ENCODE results near the gene ITGB3BP. TPM values are rescaled to one million over a fixed set of nuclear protein-coding genes. Genes with fewer than 3 reads are reported as not detected.

Gene ITGB3BP
- total RNA-seq, 4 donors from 2014 or later = 7.0 to 11.7 (median 8.9) TPM

- DNase-seq (ENCODE audit: low spot score in 2 of 2) = no peak
- H3K4me3 ChIP-seq (ENCODE audit: low read depth, poor library complexity, severe bottlenecking) = no peak overlapping the region
- intact Hi-C loops (cut with DNase I; ENCODE audit: low total_unique reads) = no loop called here
- TF ChIP-seq, protein P1, sequence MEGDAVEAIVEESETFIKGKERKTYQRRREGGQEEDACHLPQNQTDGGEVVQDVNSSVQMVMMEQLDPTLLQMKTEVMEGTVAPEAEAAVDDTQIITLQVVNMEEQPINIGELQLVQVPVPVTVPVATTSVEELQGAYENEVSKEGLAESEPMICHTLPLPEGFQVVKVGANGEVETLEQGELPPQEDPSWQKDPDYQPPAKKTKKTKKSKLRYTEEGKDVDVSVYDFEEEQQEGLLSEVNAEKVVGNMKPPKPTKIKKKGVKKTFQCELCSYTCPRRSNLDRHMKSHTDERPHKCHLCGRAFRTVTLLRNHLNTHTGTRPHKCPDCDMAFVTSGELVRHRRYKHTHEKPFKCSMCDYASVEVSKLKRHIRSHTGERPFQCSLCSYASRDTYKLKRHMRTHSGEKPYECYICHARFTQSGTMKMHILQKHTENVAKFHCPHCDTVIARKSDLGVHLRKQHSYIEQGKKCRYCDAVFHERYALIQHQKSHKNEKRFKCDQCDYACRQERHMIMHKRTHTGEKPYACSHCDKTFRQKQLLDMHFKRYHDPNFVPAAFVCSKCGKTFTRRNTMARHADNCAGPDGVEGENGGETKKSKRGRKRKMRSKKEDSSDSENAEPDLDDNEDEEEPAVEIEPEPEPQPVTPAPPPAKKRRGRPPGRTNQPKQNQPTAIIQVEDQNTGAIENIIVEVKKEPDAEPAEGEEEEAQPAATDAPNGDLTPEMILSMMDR (IDR thresholded peaks at IDR 0.05) = no peak
- TF ChIP-seq POLR2A (IDR thresholded peaks at IDR 0.05) = no peak
These were observed 118.0 kb downstream of the ITGB3BP start for GRCh38 chr1:63405021-63405420.

- H3K4me3 ChIP-seq (ENCODE audit: low read depth, poor library complexity, severe bottlenecking) = no peak overlapping the region
- TF ChIP-seq, protein P1 (IDR thresholded peaks at IDR 0.05) = no peak
- TF ChIP-seq POLR2A (IDR thresholded peaks at IDR 0.05) = no peak
- WGBS, 2 donors = 58% methylated on average over 3 of the region's 3 CpGs
- intact Hi-C loops (cut with DNase I; ENCODE audit: low total_unique reads) = no loop called here
- DNase-seq (ENCODE audit: low spot score in 2 of 2) = no peak
These were observed 119.6 kb downstream of the ITGB3BP start for GRCh38 chr1:63403386-63403785.

DNA sequence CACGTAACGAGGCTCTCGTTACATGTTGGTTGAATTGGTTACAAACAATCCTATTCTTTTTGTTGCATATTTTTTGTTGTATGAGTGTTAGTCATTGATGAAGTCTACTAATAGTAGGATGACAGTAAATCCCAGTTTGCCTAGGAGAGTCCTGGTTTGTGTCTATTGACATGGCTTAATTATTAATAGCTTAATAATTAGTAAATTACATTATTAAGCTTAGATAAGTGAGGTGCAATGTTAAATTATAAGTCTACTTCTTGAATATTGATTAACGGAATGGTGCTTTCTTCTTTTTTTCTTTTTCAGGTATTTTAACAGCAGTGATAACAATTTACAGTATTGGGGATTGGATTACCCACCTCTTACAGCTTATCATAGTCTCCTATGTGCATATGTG lies 121.1 kb downstream of the ITGB3BP start:
- WGBS, 2 donors = 74 to 83% methylated on average over 4 of the region's 4 CpGs
- DNase-seq (ENCODE audit: low spot score in 2 of 2) = no peak
- intact Hi-C loops (cut with DNase I; ENCODE audit: low total_unique reads) = no loop called here
- no peak for TF ChIP-seq POLR2A (IDR thresholded peaks at IDR 0.05)
- TF ChIP-seq, protein P1 (IDR thresholded peaks at IDR 0.05) = no peak
- H3K4me3 ChIP-seq (ENCODE audit: low read depth, poor library complexity, severe bottlenecking) = no peak overlapping the region

Other genes with a start within 250 kb of the ITGB3BP start
- gene FOXD3, start 200.7 kb downstream of the ITGB3BP start, total RNA-seq = 1 to 10 TPM in 3 of 4 donors, not detected in 1; 1.3 to 4.2 (median 2.0) TPM
- gene ALG6, start 155.6 kb downstream of the ITGB3BP start, total RNA-seq = 10 to 100 TPM in 3 of 4 donors, 1 to 10 TPM in 1; 8.4 to 14.7 (median 12.3) TPM
- 10 to 100 TPM in 1 of 4 donors, 1 to 10 TPM in 3; 3.2 to 10.9 (median 7.1) TPM for gene EFCAB7, start 300 bp upstream of the ITGB3BP start, total RNA-seq
- gene PGM1, start 70.2 kb upstream of the ITGB3BP start, total RNA-seq = 10 to 100 TPM; 39.3 to 54.2 (median 48.9) TPM